Right kidney (tissue), 9 donors: ENCODE measurements around the gene ARL6IP4.
A peak's percentile ranks its signal among the peaks of the same experiment; 100 is the strongest.
"Not testable (repeated sequence)": the region's sequence is repeated elsewhere in the genome, so short reads cannot be mapped to it uniquely, and the experiment has no call there.

Experiments
- DNase-seq: peaks from one replicate; pipeline ENCODE4 v3.0.0-alpha.2; 2016
- long read RNA-seq, 8 donors: transcript quantifications; one replicate each; lab custom pipeline, GENCODE V29; 2026

Gene ARL6IP4
- long read RNA-seq, donor 1, transcript ARL6IP4-210 (6 exons, 1,491 nt) = minor isoform, 17 of 168 reads
- long read RNA-seq, donor 1, transcript ARL6IP4-220 (6 exons, 1,591 nt) = major isoform, 22 of 168 reads
- long read RNA-seq, donor 1, transcript ARL6IP4-213 (2 exons, 562 nt) = minor isoform, 6 of 168 reads
- long read RNA-seq, donor 1, transcript ARL6IP4-208 (6 exons, 796 nt) = minor isoform, 6 of 168 reads
- long read RNA-seq, donor 1, partial matches to known transcripts = 68 of 168 reads
- long read RNA-seq, donor 1, other reads (novel, unspliced or antisense) = 33 of 168 reads
- long read RNA-seq, donor 2, transcript ARL6IP4-220 (6 exons, 1,591 nt) = major isoform, 10 of 100 reads
- long read RNA-seq, donor 2, partial matches to known transcripts = 57 of 100 reads
- long read RNA-seq, donor 2, other reads (novel, unspliced or antisense) = 14 of 100 reads
- long read RNA-seq, donor 3, transcript ARL6IP4-213 (2 exons, 562 nt) = minor isoform, 5 of 57 reads
- long read RNA-seq, donor 3, transcript ARL6IP4-210 (6 exons, 1,491 nt) = major isoform, 8 of 57 reads
- long read RNA-seq, donor 3, transcript ARL6IP4-220 (6 exons, 1,591 nt) = minor isoform, 7 of 57 reads
- long read RNA-seq, donor 3, transcript ARL6IP4-201 (6 exons, 1,644 nt) = minor isoform, 5 of 57 reads
- long read RNA-seq, donor 3, partial matches to known transcripts = 23 of 57 reads
- long read RNA-seq, donor 3, other reads (novel, unspliced or antisense) = 5 of 57 reads
- long read RNA-seq, donor 4, transcript ARL6IP4-220 (6 exons, 1,591 nt) = major isoform, 8 of 122 reads
- long read RNA-seq, donor 4, transcript ARL6IP4-208 (6 exons, 796 nt) = minor isoform, 5 of 122 reads
- long read RNA-seq, donor 4, transcript ARL6IP4-210 (6 exons, 1,491 nt) = minor isoform, 7 of 122 reads
- long read RNA-seq, donor 4, transcript ARL6IP4-213 (2 exons, 562 nt) = minor isoform, 7 of 122 reads
- long read RNA-seq, donor 4, partial matches to known transcripts = 65 of 122 reads
- long read RNA-seq, donor 4, other reads (novel, unspliced or antisense) = 20 of 122 reads
- long read RNA-seq, donor 5, transcript ARL6IP4-210 (6 exons, 1,491 nt) = minor isoform, 14 of 137 reads
- long read RNA-seq, donor 5, transcript ARL6IP4-208 (6 exons, 796 nt) = minor isoform, 9 of 137 reads
- long read RNA-seq, donor 5, transcript ARL6IP4-213 (2 exons, 562 nt) = minor isoform, 5 of 137 reads
- long read RNA-seq, donor 5, transcript ARL6IP4-220 (6 exons, 1,591 nt) = major isoform, 17 of 137 reads
- long read RNA-seq, donor 5, partial matches to known transcripts = 60 of 137 reads
- long read RNA-seq, donor 5, other reads (novel, unspliced or antisense) = 20 of 137 reads
- long read RNA-seq, donor 6, transcript ARL6IP4-208 (6 exons, 796 nt) = minor isoform, 5 of 97 reads
- long read RNA-seq, donor 6, transcript ARL6IP4-213 (2 exons, 562 nt) = major isoform, 7 of 97 reads
- long read RNA-seq, donor 6, transcript ARL6IP4-210 (6 exons, 1,491 nt) = major isoform, 7 of 97 reads
- long read RNA-seq, donor 6, transcript ARL6IP4-212 (4 exons, 796 nt) = minor isoform, 5 of 97 reads
- long read RNA-seq, donor 6, partial matches to known transcripts = 42 of 97 reads
- long read RNA-seq, donor 6, other reads (novel, unspliced or antisense) = 15 of 97 reads
- long read RNA-seq, donor 7, transcript ARL6IP4-210 (6 exons, 1,491 nt) = minor isoform, 13 of 189 reads
- long read RNA-seq, donor 7, transcript ARL6IP4-201 (6 exons, 1,644 nt) = minor isoform, 13 of 189 reads
- long read RNA-seq, donor 7, transcript ARL6IP4-213 (2 exons, 562 nt) = minor isoform, 9 of 189 reads
- long read RNA-seq, donor 7, transcript ARL6IP4-220 (6 exons, 1,591 nt) = major isoform, 17 of 189 reads
- long read RNA-seq, donor 7, partial matches to known transcripts = 69 of 189 reads
- long read RNA-seq, donor 7, other reads (novel, unspliced or antisense) = 49 of 189 reads
- long read RNA-seq, donor 8, transcript ARL6IP4-208 (6 exons, 796 nt) = minor isoform, 5 of 95 reads
- long read RNA-seq, donor 8, transcript ARL6IP4-214 (5 exons, 1,273 nt) = minor isoform, 5 of 95 reads
- long read RNA-seq, donor 8, transcript ARL6IP4-220 (6 exons, 1,591 nt) = minor isoform, 11 of 95 reads
- long read RNA-seq, donor 8, transcript ARL6IP4-210 (6 exons, 1,491 nt) = major isoform, 14 of 95 reads
- long read RNA-seq, donor 8, partial matches to known transcripts = 39 of 95 reads
- long read RNA-seq, donor 8, other reads (novel, unspliced or antisense) = 13 of 95 reads

DNA sequence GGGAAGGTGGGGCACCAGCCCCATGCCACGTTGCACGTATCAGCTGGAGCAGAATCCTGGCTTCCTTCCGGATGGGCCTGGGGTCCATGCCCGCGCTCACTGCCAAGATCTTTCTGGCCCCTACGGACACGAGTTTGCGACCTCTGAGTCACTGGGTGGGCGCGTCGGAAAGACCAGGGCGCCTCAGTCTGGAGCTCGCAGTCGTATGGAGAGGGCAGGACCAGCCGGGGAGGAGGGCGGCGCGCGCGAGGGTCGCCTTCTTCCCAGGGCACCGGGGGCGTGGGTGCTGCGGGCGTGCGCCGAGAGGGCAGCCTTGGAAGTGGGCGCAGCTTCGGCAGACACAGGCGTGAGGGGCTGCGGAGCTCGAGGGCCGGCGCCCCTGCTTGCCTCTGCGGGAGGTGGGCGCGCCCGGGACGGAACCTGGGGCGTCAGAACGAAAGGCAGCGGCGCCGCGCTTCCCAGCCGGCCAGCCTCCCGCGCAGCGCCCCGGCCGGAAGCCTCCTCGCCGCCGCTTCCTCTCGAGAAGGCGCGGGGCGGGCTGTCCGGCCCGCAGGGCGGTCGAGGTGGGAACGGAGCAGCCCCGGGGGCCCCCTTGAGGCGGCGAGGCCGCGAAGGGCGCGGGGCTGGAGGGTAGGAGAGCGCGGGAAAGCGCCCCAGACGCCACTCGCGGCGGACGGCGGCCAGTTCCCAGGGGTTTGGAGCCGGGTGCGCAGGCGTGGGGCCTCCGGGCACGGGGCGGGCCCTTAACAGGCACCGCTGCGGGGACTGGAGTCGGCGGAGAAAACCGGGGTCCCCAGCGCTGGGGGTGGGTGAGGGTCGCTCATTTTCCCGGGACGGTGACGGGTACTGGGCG is at the start of gene ARL6IP4:
Gene ARL6IP4, plus strand, starts transcription at position 499 of the 853 bp plus-strand sequence. CDS start 459 bp downstream, outside the sequence.
- DNase-seq = peak; percentile 90

- no peak for DNase-seq
Observed at GRCh38 chr12:122932207-122932606, 48.3 kb upstream of the ARL6IP4 start.

GRCh38 chr12:122934722-122935121 is 45.8 kb upstream of the ARL6IP4 start:
- no peak for DNase-seq

GRCh38 chr12:122935318-122935717 is 45.2 kb upstream of the ARL6IP4 start:
- DNase-seq = no peak

DNA sequence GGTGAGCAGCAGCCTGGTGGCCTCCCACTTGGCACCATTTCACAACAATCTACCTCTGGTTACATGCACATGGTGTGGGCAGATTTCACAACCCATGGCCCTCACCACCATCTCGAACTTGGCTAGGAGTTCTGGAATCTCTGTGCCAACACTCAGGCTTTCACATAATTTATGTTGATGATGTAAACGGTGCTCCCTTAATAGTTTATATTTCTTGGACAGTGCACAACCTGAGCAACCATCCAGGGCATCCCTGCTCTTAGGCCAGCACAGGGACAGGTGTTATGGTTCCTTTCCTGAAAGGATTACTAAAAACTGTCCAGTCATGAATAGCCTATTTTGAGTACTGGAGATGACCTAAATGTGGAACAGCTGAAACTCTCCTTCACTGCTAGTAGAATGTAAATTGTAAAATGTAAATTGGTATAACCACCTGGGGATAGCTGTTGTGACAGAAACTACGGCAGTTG is 42.8 kb upstream of the ARL6IP4 start:
- no peak for DNase-seq

DNA sequence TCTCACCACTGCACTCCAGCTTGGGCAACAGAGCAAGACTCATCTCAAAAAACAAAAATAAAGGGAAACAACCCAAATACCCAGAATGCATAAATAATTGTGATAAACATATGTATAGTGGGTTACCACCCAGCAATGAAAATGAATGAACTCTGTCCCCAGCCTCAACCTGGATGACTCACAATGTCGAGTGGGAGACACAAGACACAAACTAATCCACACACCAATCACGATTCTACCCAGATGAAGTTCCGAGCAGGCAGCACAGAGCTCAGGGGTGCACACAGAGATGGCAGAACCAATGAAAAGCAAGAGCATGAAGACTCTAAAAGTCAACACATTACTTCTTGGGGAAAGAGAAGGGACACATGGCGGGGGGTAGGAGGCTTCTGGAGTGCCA is 41.4 kb upstream of the ARL6IP4 start:
- no peak for DNase-seq

DNA sequence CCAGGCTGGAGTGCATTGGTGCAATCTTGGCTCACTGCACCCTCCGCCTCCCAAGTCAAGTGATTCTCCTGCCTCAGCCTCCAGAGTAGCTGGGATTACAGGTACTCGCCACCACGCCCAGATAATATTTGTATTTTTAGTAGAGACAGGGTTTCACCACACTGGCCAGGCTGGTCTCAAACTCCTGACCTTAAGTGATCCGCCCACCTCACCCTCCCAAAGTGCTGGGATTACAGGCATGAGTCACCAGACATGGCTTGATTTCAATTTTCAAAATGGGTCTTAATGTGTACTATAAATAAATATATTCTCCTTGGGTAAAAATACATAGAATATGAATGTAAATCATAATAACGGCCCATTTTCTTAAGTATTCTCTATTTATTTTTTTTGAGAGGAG is 39.1 kb upstream of the ARL6IP4 start:
- not testable (repeated sequence) for DNase-seq

- DNase-seq = no peak
Observed at GRCh38 chr12:122942637-122943036, 37.8 kb upstream of the ARL6IP4 start.

DNA sequence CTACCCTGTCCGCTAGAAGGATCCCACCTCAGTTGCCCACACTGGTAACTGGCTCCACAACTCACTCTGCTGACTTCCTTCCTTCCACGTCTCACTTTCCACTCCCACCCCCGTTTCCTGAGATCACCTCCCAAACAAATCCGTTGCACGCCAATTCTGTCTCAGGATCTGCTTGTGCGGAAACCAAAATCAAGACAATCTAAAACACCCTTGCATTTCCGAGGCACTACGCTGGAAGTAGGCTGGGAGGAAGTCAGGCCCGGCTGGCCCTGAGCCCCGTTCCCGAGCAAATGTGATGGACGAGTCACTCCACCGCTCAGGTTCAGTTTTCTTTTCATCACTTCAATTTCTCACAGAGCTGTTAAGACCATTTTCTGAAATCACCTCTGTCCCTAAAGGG is 37.3 kb upstream of the ARL6IP4 start:
- no peak for DNase-seq

- no peak for DNase-seq
Observed at GRCh38 chr12:122944605-122945592, 35.6 kb upstream of the ARL6IP4 start.

DNA sequence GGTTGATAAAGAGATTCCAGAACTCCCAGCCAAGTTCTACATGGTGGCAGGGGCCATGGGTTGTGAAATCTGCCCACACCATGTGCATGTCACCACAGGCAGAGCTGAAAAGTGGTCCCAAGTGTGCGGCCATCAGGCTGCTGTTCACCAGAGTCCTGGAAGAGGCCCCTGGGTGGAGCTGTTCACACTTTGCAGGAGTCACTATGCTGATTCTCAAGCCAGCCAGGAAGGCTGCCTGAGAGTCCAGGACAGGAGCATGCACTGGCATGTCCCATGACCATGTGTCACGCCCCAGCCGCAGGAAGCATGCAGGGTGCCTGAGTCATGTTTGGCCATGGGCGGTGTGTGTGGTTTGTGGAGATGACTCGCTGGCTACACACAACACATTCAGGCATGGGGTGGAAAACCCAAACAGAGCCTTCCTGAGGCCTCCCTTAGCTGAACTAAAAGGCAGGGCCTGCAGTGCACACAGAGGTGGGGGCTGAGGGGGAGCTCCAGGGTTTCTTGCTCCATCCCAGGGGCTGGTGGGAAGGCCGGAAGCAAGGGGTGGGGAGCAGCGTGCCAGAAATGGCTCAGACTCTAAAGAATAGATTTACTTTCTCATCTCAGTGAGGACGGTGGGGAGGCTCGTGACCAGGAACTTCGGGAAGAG is 33.7 kb upstream of the ARL6IP4 start:
- DNase-seq = peak; percentile 31

DNA sequence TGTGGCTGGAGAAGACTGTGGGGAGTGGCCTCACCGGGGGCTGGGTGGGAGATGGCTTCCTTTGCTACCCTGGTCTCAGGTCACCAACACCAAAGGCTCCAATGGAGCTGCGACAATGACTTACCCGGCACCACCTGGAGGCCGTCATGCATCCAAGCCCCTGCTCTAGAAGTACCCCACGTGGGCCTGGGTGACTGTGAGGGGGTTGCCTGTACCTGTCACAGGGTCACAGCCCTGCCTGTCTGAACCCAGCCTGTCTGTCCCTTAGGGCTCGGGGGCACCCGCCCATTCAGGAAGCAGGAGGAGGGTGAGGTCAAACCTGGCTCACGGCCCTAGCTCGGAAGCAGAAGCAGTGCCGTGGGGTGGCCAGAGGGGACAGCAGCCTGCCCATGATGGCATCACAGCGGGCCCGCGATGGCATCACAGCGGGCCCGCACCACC is 33.1 kb upstream of the ARL6IP4 start:
- peak; percentile 44 for DNase-seq

- DNase-seq = no peak
Observed at GRCh38 chr12:122948605-122949004, 31.9 kb upstream of the ARL6IP4 start.

- no peak for DNase-seq
Observed at GRCh38 chr12:122949405-122949804, 31.1 kb upstream of the ARL6IP4 start.

DNA sequence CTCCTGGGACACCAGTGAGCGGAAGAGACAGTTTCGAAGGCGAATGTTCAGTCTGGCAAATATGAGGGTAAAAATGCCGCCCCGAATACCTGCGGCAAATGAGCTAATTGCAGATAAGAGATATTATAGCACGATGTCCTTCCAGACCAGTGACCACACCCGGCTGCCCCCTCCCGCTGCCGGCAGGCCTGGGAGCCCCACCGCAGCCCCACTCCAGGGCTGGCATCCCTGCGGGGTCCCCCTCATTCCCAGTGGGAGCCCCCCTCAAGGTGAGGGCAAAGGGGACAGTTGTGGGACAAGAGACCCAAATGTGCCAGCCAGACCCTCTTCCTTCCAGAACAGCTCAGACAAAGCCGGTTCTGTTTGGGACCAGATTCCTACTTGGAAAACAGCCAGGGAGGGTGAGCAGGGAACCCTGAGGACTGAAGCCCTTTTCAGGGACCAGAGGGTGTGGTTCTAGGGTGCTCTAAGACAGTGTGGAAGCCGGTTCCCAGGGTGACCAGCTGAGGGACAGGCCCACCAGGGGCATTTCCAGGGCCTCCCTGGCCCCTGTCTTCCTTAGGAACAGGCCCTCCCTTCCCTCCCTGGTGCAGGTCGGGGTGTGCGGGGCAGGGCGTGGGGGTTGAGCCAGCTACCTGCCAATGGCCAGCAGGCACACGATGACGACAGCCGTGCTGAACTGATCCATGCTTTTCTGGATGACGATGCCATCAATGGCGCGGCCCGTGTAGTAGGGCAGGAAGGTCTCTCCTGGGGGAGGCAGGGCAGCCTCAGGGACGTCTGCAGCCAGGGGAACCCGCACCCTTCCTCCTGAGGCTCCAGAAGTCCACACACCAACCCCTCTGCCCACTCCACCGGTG is 30.4 kb upstream of the ARL6IP4 start:
- no peak for DNase-seq

DNA sequence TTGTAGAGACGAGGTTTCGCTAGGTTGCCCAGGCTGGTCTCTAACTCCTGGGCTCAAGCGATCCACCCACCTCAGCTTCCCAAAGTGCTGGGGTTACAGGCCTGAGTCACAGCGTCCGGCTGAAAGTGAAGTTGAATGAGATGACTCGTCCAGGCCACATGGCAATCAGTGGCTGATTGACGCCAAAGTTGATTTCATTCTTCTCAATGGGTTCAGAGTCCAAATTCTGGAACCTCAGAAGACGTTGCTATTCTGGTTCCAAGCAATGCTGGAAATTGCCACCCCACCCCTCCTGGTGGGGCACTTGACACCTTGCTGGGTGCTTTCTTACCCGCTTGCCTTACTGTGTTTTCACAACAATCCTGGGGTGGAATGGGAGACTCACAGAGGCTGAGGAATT is 29.1 kb upstream of the ARL6IP4 start:
- no peak for DNase-seq
